Activated naive CD4-positive, alpha-beta T cell (primary cell): ENCODE measurements around the gene CIAO3.
"Not testable (repeated sequence)": the region's sequence is repeated elsewhere in the genome, so short reads cannot be mapped to it uniquely, and the experiment has no call there.

Source experiments
- DNase-seq, 4 experiments: peaks; one replicate each; lab custom pipeline; 2025; lab: John Stamatoyannopoulos, UW

The CIAO3 gene

GRCh38 chr16:760065-760464 is 19.3 kb upstream of the CIAO3 start:
- no peak for DNase-seq

DNA sequence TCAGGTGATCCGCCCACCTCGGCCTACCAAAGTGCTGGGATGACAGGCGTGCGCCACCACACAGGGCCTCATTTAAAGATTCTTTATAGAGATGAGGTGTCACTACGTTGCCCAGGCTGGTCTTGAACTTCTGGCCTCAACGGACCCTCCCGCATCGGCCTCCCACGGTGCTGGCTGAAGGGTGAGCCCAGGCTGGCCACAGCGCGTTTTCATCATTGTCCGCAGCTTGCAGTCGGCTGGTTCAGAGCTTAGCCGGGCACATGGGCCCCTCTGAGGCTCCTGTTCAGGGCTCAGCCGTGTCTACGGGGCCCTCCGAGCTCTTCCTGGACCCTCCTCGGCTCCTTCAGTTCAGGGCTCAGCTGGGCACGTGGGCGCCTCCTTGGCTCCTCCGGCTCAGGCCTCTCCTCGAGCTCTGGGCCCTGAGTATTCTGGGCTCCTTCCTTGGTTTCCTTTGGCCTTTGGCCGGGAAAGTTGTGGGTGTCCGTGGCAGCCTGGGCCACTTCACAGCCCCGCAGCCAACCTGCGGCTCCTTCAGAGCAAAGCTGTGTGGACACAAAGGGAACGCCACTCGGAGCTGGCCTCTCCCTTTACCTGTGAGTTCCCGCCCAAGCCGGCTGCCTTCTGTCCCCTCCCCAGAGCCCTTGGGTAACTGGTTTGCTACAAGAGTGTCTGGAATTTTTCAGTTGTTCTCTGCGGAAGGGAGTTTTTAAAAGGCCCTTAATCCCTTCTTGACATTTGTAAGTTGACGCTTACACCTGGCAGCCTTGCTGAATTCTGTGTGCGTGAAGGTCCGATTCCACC is 18.5 kb upstream of the CIAO3 start:
- no peak for DNase-seq

GRCh38 chr16:756428-756827 is 15.6 kb upstream of the CIAO3 start:
- DNase-seq: no peak

- DNase-seq: no peak
These were observed 13.9 kb upstream of the CIAO3 start for GRCh38 chr16:754656-755055.

DNA sequence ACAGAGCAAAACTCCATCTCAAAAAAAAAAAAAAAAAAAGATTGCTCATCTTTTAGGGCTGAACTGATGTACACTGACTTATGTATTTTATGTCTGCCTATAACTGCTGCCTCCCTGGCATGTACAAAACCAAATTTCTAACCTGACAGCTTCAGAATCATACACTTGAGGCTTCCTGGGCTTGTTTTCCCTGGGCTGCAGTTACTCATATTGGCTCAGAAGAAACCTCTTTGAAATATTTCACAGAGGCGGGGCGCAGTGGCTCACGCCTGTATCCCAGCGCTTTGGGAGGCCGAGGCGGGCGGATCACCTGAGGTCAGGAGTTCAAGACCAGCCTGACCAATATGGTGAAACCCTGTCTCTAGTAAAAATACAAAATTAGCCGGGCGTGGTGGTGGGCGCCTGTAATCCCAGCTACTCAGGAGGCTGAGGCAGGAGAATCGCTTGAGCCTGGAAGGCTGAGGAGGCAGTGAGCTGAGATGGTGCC is 13.4 kb upstream of the CIAO3 start:
- DNase-seq: not testable (repeated sequence)

DNA sequence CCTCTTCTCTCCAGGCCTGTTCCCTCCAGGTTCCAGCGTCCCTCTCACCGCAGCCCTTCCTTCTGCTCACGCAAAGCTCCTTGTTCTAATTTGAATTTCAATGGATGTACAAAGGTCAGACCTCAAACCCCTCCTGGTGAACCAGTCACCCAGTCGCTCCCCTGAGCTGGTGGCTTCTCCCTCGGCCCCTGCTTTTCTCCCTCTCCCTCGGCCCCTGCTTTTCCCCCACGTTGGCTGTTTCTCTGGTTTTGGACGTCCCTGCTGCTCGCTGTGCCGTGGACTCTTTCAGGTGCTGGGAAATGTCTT is 11.2 kb upstream of the CIAO3 start:
- no peak for DNase-seq

- no peak for DNase-seq
These were observed 10.6 kb upstream of the CIAO3 start for GRCh38 chr16:751152-752006.

- DNase-seq: no peak
These were observed 9.7 kb upstream of the CIAO3 start for GRCh38 chr16:750485-750884.

- DNase-seq: no peak
These were observed 8.2 kb upstream of the CIAO3 start for GRCh38 chr16:749010-749409.

DNA sequence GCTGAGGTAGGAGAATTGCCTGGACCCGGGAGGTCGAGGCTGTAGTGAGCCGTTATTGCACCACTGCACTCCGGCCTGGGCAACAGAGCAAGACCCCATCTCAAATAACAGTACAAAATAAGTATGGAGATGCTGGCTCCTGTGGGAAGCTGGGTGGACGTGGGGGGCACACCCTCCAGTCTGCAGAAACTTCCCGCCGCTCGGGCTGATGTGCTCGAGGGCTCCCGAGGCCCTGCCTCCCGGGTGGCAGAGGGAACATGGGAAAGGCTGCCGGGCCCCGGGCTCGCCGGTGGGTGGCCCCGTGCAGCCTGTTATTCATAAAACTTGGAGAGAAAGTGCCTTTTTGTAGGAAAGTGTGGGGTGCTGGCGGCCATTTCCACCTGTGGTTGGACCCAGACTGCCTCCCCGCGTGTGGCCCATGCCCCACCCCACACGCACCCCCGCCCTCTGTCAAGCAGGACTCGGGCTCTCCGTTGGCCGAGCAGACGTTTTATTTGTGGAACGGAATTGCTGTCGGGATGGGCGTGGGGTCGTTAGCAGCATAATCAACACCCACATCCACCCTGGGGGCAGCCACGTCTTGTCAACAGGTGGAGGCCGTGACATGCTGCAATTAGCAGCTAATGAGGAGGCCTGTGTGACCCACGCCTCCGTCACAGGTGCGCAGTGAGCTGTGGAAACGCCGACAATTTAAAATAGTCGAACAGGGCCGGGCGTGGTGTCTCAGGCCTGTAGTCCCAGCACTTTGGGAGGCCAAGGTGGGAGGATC is 7.4 kb upstream of the CIAO3 start:
- DNase-seq: no peak

GRCh38 chr16:746637-747036 is 5.8 kb upstream of the CIAO3 start:
- DNase-seq: no peak

DNA sequence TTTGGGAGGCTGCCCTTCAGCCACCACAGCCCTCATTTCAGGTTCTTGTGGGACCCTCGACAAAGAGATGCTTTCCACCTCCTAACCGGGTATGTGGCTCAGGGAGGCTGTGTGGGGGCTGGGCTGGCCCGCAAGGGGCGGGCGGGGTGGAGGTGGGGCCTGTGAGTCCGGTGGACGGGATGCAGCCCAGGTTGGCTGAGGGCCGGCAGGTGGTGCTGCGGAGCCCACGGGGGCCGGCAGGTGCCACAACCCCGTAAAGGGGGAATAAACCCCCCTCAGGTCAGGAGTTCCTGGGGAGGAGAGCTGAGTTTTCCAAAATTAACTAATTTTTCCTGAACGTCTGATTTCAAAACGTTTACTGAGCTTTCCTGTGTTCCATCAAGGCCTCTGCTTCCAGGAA is 4.9 kb upstream of the CIAO3 start:
- DNase-seq: no peak

- no peak for DNase-seq
These were observed 3.1 kb upstream of the CIAO3 start for GRCh38 chr16:743794-744500.

- not testable (repeated sequence) for DNase-seq
These were observed 2.1 kb upstream of the CIAO3 start for GRCh38 chr16:742894-743293.

GRCh38 chr16:741986-742629 is 1.3 kb upstream of the CIAO3 start:
- no peak for DNase-seq

GRCh38 chr16:740459-740763 is 386 bp downstream of the CIAO3 start:
- DNase-seq: no peak

DNA sequence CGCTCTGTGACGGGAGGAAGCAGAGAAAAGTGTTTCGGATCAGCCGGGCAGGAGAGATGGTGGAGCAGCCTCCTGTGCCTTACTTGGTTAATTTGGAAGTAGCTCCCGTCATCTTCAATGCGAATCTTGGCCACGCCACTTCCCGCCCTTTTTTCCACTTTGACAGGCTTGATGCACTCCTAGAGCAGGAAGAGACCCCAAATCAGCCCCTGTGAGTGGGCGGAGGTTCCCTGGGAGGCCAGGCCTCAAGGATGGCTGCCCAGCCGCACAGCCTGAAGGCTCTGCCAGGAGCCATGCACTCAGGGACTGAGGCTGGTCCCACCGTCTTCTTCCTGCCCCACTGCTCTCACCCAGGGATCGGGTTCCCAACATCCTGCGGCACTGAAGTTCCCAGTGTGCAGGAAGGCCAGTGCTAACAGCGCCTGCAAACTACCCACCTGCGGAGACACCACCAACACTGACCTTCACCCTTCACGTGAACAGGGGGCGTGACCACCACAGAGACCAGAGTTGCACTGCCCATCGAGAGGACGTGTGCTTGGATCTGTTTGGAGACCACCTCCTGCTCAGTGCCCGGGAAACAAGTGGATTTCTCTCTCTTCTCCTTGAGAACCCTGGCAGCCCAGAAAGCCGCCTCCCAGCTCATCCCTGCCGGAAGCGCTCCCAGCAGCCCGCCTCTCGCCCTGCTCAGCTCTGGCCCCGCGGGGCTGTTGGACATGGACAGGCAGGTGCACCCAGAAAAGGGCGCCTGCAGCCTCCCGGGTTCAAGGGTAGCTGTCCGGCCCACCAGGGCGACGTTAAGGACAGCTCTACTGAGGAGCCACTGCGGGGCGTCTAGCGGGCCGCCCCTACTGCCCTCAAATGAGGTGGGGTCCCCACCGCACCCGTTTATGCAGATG is 988 bp downstream of the CIAO3 start:
- DNase-seq: no peak

DNA sequence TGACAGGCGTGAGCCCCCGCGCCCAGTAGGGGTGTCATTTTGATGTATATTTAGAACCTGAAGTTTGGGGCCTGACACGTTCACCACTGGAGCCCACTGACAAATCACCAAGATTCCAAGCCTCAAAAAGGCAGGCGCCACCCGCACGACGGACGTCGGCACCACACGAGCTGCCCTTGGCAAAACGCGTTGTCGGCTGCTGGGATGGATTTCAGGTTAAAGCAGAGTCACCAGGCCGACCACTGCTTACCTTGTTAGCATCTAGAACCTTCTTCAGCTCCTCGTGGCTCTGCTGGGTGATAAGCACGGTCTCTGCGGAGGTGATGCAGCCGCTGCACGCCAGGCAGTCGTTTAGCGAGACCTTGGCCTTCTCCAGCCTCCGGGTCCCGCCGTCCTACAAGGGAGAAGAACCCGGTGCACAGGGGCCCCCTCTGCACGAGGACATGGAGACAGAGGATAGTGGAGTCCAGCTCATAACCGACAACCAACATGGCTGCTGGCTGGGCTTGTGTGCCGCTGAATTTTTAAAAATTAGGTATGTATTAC is 3.8 kb downstream of the CIAO3 start:
- DNase-seq: no peak

GRCh38 chr16:735982-736453 is 4.8 kb downstream of the CIAO3 start:
- DNase-seq: no peak
